Neural cell (in vitro differentiated cells): ENCODE results near the gene ABRAXAS1. TPM values are rescaled to one million over a fixed set of nuclear protein-coding genes. Genes with fewer than 3 reads are reported as not detected.

Experiments used
- H2AFZ ChIP-seq: fragments of 200-600, 300-800 bp; sonication (generic), shearing (Covaris generic); 2 replicates; pipeline ENCODE4 v1.6.0; 2014; ENCODE audit warnings: low read depth, mild to moderate bottlenecking, antibody characterized with exemption, low read length, moderate library complexity
- H3F3A ChIP-seq: fragments of 200-600 bp; shearing (Covaris generic); 2 replicates; pipeline ENCODE4 v1.6.1; 2016; ENCODE audit warnings: mild to moderate bottlenecking, moderate library complexity, mixed read lengths, antibody characterized with exemption, low read length; ENCODE audit not compliant: insufficient read depth, poor library complexity, severe bottlenecking
- H3K27ac ChIP-seq: fragments of 200-600, 300-800 bp; sonication (generic), shearing (Covaris generic); 2 replicates; pipeline ENCODE4 v1.5.1; 2014; ENCODE audit warnings: mild to moderate bottlenecking, low read length, moderate library complexity
- H3K27me3 ChIP-seq: fragments of 300-800, 200-600 bp; sonication (generic), shearing (Covaris generic); 2 replicates; pipeline ENCODE4 v1.6.0; 2014; ENCODE audit warnings: mild to moderate bottlenecking, low read depth, low read length, moderate library complexity; ENCODE audit not compliant: insufficient read depth
- H3K36me3 ChIP-seq: fragments of 300-800, 200-600 bp; sonication (generic), shearing (Covaris generic); 2 replicates; pipeline ENCODE4 v1.5.1; 2014; ENCODE audit warnings: mild to moderate bottlenecking, antibody characterized with exemption, low read length, moderate library complexity; ENCODE audit not compliant: insufficient read depth
- H3K4me2 ChIP-seq: fragments of 300-800, 200-600 bp; sonication (generic), shearing (Covaris generic); 2 replicates; pipeline ENCODE4 v1.6.0; 2014; ENCODE audit warnings: mild to moderate bottlenecking, low read length
- H3K4me3 ChIP-seq: fragments of 300-800, 200-600 bp; sonication (generic), shearing (Covaris generic); 2 replicates; pipeline ENCODE4 v1.5.1; 2014; ENCODE audit warnings: mild to moderate bottlenecking, low read length, moderate library complexity
- H3K79me2 ChIP-seq: fragments of 200-600 bp; shearing (Covaris generic); replicated peaks from 2 replicates; pipeline ENCODE4 v1.6.0; 2014; ENCODE audit warnings: mild to moderate bottlenecking, low read length, moderate library complexity; ENCODE audit not compliant: insufficient read depth
- H3K9ac ChIP-seq: fragments of 300-800, 200-600 bp; sonication (generic), shearing (Covaris generic); 2 replicates; pipeline ENCODE4 v1.6.1; 2016; ENCODE audit warnings: mild to moderate bottlenecking, low read length, mixed read lengths
- H3K9me2 ChIP-seq: fragments of 200-600 bp; shearing (Covaris generic); 2 replicates; pipeline ENCODE4 v1.6.1; 2016; ENCODE audit warnings: mild to moderate bottlenecking, low read length, mixed read lengths; ENCODE audit not compliant: insufficient read depth
- H3K9me3 ChIP-seq: fragments of 200-600, 300-800 bp; sonication (generic), shearing (Covaris generic); 2 replicates; pipeline ENCODE4 v1.6.1; 2016; ENCODE audit warnings: mild to moderate bottlenecking, mixed run types, low read length, moderate library complexity, mixed read lengths
- H4K20me1 ChIP-seq: fragments of 200-600 bp; shearing (Covaris generic); 2 replicates; pipeline ENCODE4 v1.6.1; 2016; ENCODE audit warnings: mild to moderate bottlenecking, mixed run types; ENCODE audit not compliant: insufficient read depth
- EP300 ChIP-seq: fragments of 450-650 bp; conservative IDR thresholded peaks from 2 replicates; pipeline ENCODE4 v1.6.1; 2014; ENCODE audit warnings: antibody characterized with exemption, mild to moderate bottlenecking, moderate library complexity; ENCODE audit not compliant: poor library complexity, severe bottlenecking
- EZH2 ChIP-seq: fragments of 200-600, 300-800 bp; shearing (Covaris generic), sonication (generic); IDR thresholded peaks from 2 replicates; pipeline ENCODE4 v1.6.1; 2014; ENCODE audit warnings: antibody characterized with exemption, low read length, borderline replicate concordance, mild to moderate bottlenecking; ENCODE audit not compliant: insufficient read depth, poor library complexity, severe bottlenecking
- MXI1 ChIP-seq: fragments of 450-650 bp; conservative IDR thresholded peaks from 2 replicates; pipeline ENCODE4 v1.6.1; 2014; ENCODE audit warnings: antibody characterized with exemption, mild to moderate bottlenecking; ENCODE audit not compliant: poor library complexity, severe bottlenecking
- POLR2AphosphoS5 ChIP-seq: IDR thresholded peaks from 2 replicates; pipeline ENCODE4 v1.6.1; 2012
- SMC3 ChIP-seq: fragments of 450-650 bp; conservative IDR thresholded peaks from 2 replicates; pipeline ENCODE4 v1.6.1; 2014; ENCODE audit warnings: antibody characterized with exemption, mild to moderate bottlenecking, moderate library complexity; ENCODE audit not compliant: poor library complexity
- TAF1 ChIP-seq: IDR thresholded peaks from 2 replicates; pipeline ENCODE4 v1.6.1; 2012; ENCODE audit warnings: low read depth
- polyA plus RNA-seq: library from polyadenylated mRNA; depleted of rRNA; stranded (reverse); fragments of >200 nt; gene quantifications from 2 replicates; pipeline ENCODE4 v1.2.3, GENCODE V29; 2014
- TF ChIP-seq, protein P1 (sequence below): IDR thresholded peaks from 2 replicates; pipeline ENCODE4 v1.6.1; 2012; ENCODE audit warnings: borderline replicate concordance
- TF ChIP-seq, protein P2 (sequence below): fragments of 450-650 bp; IDR thresholded peaks from 2 replicates; pipeline ENCODE4 v1.5.1; 2014; ENCODE audit warnings: antibody characterized with exemption, mild to moderate bottlenecking, moderate library complexity; ENCODE audit not compliant: poor library complexity, severe bottlenecking

The ABRAXAS1 gene
- polyA plus RNA-seq, 1 donor from 2014 or later = 1.1 TPM

DNA sequence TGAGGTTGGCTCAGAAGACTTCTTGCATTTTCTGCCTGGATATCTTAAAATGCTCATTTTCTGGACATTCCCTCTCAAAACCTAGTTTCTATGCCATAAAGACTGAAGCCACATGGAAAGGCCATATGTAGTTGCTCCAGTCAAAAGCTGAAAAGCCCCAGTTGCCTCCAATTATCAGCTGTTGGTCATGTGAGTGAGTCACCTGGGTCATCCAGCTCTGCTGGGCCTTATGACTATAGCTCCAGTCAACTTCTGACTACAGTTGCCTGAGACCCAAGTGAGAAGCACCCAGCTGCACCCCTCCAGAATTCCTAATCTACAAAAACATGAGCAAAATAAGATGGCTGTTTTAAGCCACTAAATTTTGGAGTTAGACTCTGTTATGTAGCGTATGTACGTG lies 71.2 kb downstream of the ABRAXAS1 start:
- Histone ChIP-seq H3K9me2 (no peaks in the 10 kb centered on the region), H2AFZ (no peak overlapping the region), H3K4me2 (no peak overlapping the region), H3K36me3 (peaks cover 4% of the 10 kb centered on the region), H3F3A (no peaks in the 10 kb centered on the region), H3K27ac (no peak overlapping the region), H3K27me3 (no peaks in the 10 kb centered on the region), H3K79me2 (no peaks in the 10 kb centered on the region), H4K20me1 (no peaks in the 10 kb centered on the region), H3K9ac (no peak overlapping the region), H3K9me3 (no peaks in the 10 kb centered on the region), H3K4me3 (no peak overlapping the region)
- TF ChIP-seq POLR2AphosphoS5 (no peak), TAF1 (no peak), EP300 (no peak), SMC3 (no peak), EZH2 (no peak), MXI1 (no peak)
- TF ChIP-seq, protein P1, sequence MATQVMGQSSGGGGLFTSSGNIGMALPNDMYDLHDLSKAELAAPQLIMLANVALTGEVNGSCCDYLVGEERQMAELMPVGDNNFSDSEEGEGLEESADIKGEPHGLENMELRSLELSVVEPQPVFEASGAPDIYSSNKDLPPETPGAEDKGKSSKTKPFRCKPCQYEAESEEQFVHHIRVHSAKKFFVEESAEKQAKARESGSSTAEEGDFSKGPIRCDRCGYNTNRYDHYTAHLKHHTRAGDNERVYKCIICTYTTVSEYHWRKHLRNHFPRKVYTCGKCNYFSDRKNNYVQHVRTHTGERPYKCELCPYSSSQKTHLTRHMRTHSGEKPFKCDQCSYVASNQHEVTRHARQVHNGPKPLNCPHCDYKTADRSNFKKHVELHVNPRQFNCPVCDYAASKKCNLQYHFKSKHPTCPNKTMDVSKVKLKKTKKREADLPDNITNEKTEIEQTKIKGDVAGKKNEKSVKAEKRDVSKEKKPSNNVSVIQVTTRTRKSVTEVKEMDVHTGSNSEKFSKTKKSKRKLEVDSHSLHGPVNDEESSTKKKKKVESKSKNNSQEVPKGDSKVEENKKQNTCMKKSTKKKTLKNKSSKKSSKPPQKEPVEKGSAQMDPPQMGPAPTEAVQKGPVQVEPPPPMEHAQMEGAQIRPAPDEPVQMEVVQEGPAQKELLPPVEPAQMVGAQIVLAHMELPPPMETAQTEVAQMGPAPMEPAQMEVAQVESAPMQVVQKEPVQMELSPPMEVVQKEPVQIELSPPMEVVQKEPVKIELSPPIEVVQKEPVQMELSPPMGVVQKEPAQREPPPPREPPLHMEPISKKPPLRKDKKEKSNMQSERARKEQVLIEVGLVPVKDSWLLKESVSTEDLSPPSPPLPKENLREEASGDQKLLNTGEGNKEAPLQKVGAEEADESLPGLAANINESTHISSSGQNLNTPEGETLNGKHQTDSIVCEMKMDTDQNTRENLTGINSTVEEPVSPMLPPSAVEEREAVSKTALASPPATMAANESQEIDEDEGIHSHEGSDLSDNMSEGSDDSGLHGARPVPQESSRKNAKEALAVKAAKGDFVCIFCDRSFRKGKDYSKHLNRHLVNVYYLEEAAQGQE = no peak
- TF ChIP-seq, protein P2, sequence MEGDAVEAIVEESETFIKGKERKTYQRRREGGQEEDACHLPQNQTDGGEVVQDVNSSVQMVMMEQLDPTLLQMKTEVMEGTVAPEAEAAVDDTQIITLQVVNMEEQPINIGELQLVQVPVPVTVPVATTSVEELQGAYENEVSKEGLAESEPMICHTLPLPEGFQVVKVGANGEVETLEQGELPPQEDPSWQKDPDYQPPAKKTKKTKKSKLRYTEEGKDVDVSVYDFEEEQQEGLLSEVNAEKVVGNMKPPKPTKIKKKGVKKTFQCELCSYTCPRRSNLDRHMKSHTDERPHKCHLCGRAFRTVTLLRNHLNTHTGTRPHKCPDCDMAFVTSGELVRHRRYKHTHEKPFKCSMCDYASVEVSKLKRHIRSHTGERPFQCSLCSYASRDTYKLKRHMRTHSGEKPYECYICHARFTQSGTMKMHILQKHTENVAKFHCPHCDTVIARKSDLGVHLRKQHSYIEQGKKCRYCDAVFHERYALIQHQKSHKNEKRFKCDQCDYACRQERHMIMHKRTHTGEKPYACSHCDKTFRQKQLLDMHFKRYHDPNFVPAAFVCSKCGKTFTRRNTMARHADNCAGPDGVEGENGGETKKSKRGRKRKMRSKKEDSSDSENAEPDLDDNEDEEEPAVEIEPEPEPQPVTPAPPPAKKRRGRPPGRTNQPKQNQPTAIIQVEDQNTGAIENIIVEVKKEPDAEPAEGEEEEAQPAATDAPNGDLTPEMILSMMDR = no peak

Other genes with a start within 250 kb of the ABRAXAS1 start
- 15.2 and 19.8 TPM in 2 replicates for gene COQ2, start 200.3 kb downstream of the ABRAXAS1 start, polyA plus RNA-seq
- 0.16 TPM in 1 of 2 replicates, not detected in the other for gene HPSE, start 150.3 kb downstream of the ABRAXAS1 start, polyA plus RNA-seq
- gene HELQ, start 29.3 kb downstream of the ABRAXAS1 start, polyA plus RNA-seq = 10.4 and 18.0 TPM in 2 replicates
- gene MRPS18C, start 29.0 kb downstream of the ABRAXAS1 start, polyA plus RNA-seq = 56.0 and 60.6 TPM in 2 replicates
- not detected in 2 replicates for gene GPAT3, start 51.0 kb upstream of the ABRAXAS1 start, polyA plus RNA-seq